CD4-positive, alpha-beta T cell (primary cell): ENCODE measurements around the gene AP2B1. TPM values are rescaled to one million over a fixed set of nuclear protein-coding genes. Genes with fewer than 3 reads are reported as not detected.
A peak's percentile ranks its signal among the peaks of the same experiment; 100 is the strongest.

Source experiments
- ATAC-seq: fragments of 200-7000 bp; cut with Tn5 transposase; one replicate; pipeline ENCODE4 v1.10.0; 2022; ENCODE audit warnings: mild to moderate bottlenecking; ENCODE audit not compliant: poor library complexity
- CTCF ChIA-PET: fragments of 350-600 bp; sonication (Branson Sonifier 250); formaldehyde crosslinking; loops from one replicate; lab custom pipeline; 2021; ENCODE audit warnings: antibody characterized with exemption, inconsistent platforms; lab: Charles Lee
- POLR2A ChIA-PET: fragments of 350-600 bp; sonication (Branson Sonifier 250); formaldehyde crosslinking; loops from one replicate; lab custom pipeline; 2021; ENCODE audit warnings: antibody characterized with exemption, inconsistent platforms; lab: Charles Lee
- DNase-seq, 14 experiments: peaks; one replicate each; pipeline ENCODE4 v3.0.0-alpha.2; 2013 to 2020; ENCODE audit warnings: mixed read lengths in 2 of 14
- H3K27ac ChIP-seq, 2 donors: one replicate each; pipeline versions ENCODE4 v1.5.1 to v1.7.0; 2013; ENCODE audit warnings: low read length in 2 of 2, low read depth in 1 of 2, mild to moderate bottlenecking in 1 of 2
- H3K27me3 ChIP-seq, 2 experiments: 1 replicate in 1 of 2; 2 replicates in 1 of 2; pipeline versions ENCODE4 v1.6.1 to v1.7.0; 2013; ENCODE audit warnings: low read length in 2 of 2, control low read depth in 1 of 2, mild to moderate bottlenecking in 1 of 2, moderate library complexity in 1 of 2; ENCODE audit not compliant: insufficient read depth in 2 of 2, control insufficient read depth in 1 of 2
- H3K36me3 ChIP-seq: one replicate; pipeline ENCODE4 v1.6.1; 2013; ENCODE audit warnings: low read length, control low read depth; ENCODE audit not compliant: insufficient read depth
- H3K4me1 ChIP-seq: one replicate; pipeline ENCODE4 v1.6.1; 2013; ENCODE audit warnings: low read length, control low read depth; ENCODE audit not compliant: insufficient read depth
- H3K4me3 ChIP-seq: one replicate; pipeline ENCODE4 v1.5.1; 2013; ENCODE audit warnings: mild to moderate bottlenecking, low read length, moderate library complexity
- H3K9me3 ChIP-seq, 2 experiments: 1 replicate in 1 of 2; 2 replicates in 1 of 2; pipeline versions ENCODE4 v1.6.1 to v1.7.0; 2013; ENCODE audit warnings: low read length in 2 of 2, mild to moderate bottlenecking in 2 of 2, control low read depth in 1 of 2, moderate library complexity in 1 of 2; ENCODE audit not compliant: control insufficient read depth in 1 of 2, insufficient read depth in 1 of 2
- H3K27ac Mint-ChIP-seq: one replicate; pipeline ENCODE4 v1.8.0; 2020; ENCODE audit warnings: mixed read lengths
- H3K27me3 Mint-ChIP-seq: one replicate; pipeline ENCODE4 v1.8.0; 2021; ENCODE audit warnings: mixed read lengths
- H3K36me3 Mint-ChIP-seq: one replicate; pipeline ENCODE4 v1.8.0; 2021; ENCODE audit warnings: low read depth, mixed read lengths
- H3K4me1 Mint-ChIP-seq: one replicate; pipeline ENCODE4 v1.8.0; 2021; ENCODE audit warnings: low read depth, mixed read lengths
- H3K4me3 Mint-ChIP-seq: one replicate; pipeline ENCODE4 v1.8.0; 2020; ENCODE audit warnings: mild to moderate bottlenecking, mixed read lengths
- H3K9me3 Mint-ChIP-seq: one replicate; pipeline ENCODE4 v1.8.0; 2020; ENCODE audit warnings: mixed read lengths
- CTCF ChIP-seq: fragments of 200-600 bp; IDR thresholded peaks from one replicate; pipeline ENCODE4 v1.8.0; 2022; ENCODE audit warnings: antibody characterized with exemption, mild to moderate bottlenecking
- intact Hi-C, 2 experiments: fragments of 100-400 bp; cut with DNase I in 1 of 2; cut with micrococcal nuclease in 1 of 2; formaldehyde crosslinking; loops; one replicate each; pipeline versions ENCODE4 v1.15.1 to v1.9.0; 2023 to 2025; cut with DNase I, micrococcal nuclease
- total RNA-seq, 174 experiments: library from RNA in 2 of 174; stranded (reverse) in 2 of 174; gene quantifications; one replicate each; pipeline ENCODE4 v1.2.3 and lab custom pipeline; 2021 to 2026

Gene AP2B1
- total RNA-seq, 2 experiments from 2014 or later = 67.0 to 69.2 TPM

GRCh38 chr17:35612924-35613521, 25.9 kb downstream of the AP2B1 start:
- peaks cover 66% of the 10 kb centered on the region for H3K36me3 Mint-ChIP-seq
- no peaks in the 10 kb centered on the region for H3K9me3 ChIP-seq
- H3K4me3 ChIP-seq = no peak overlapping the region
- DNase-seq = peak in 12 of 14 experiments; percentile 10 to 58 (median 30)
- no peaks in the 10 kb centered on the region for H3K9me3 Mint-ChIP-seq
- H3K4me1 ChIP-seq = no peaks in the 10 kb centered on the region
- H3K27me3 ChIP-seq = no peaks in the 10 kb centered on the region
- no peak for ATAC-seq
- H3K36me3 ChIP-seq = peaks cover 55% of the 10 kb centered on the region
- no peaks in the 10 kb centered on the region for H3K27me3 Mint-ChIP-seq
- H3K27ac ChIP-seq = no peak overlapping the region
- ChIA-PET POLR2A (interaction anchor here (0.6 to 2.6 kb wide), 5 partner anchors 24 to 196 kb away, joined by 3 to 9 read pairs (median 4); partner anchors contain the start of genes PEX12 and TAF15), CTCF (interaction anchor here (0.6 to 4.2 kb wide), 9 partner anchors 10 to 359 kb away, joined by 3 to 19 read pairs (median 4); partner anchors contain the start of gene TAF15)
- peak; percentile 68 for TF ChIP-seq CTCF
- peaks cover 7% of the 10 kb centered on the region for H3K4me1 Mint-ChIP-seq
- intact Hi-C loops = loop anchor here (1.0 to 10.0 kb wide), 3 partner anchors 134 to 194 kb away; partner anchors contain the start of gene TAF15 (in 2 of the 2)
- H3K4me3 Mint-ChIP-seq = no peak overlapping the region
- no peak overlapping the region for H3K27ac Mint-ChIP-seq

- Mint-ChIP-seq H3K4me1 (peaks cover 7% of the 10 kb centered on the region), H3K9me3 (no peaks in the 10 kb centered on the region), H3K36me3 (peaks cover 67% of the 10 kb centered on the region), H3K27me3 (no peaks in the 10 kb centered on the region), H3K4me3 (no peak overlapping the region), H3K27ac (no peak overlapping the region)
- Histone ChIP-seq H3K9me3 (no peaks in the 10 kb centered on the region), H3K27ac (no peak overlapping the region), H3K4me1 (no peaks in the 10 kb centered on the region), H3K36me3 (peaks cover 42% of the 10 kb centered on the region), H3K27me3 (no peaks in the 10 kb centered on the region), H3K4me3 (no peak overlapping the region)
- intact Hi-C loops = loop anchor here (5.0 to 10.0 kb wide), 2 partner anchors 190 to 192 kb away; partner anchors contain the start of gene TAF15 (in 2 of the 2)
- POLR2A ChIA-PET = interaction anchor here (2.6 kb wide), 1 partner anchor 133 kb away, joined by 9 read pairs; no protein-coding TSS in a partner anchor
- no peak for TF ChIP-seq CTCF
- DNase-seq (no peak), ATAC-seq (no peak)
- CTCF ChIA-PET = interaction anchor here (4.2 kb wide), 1 partner anchor 133 kb away, joined by 19 read pairs; no protein-coding TSS in a partner anchor
Observed at GRCh38 chr17:35614810-35615209, 27.7 kb downstream of the AP2B1 start.

GRCh38 chr17:35616536-35616935, 29.4 kb downstream of the AP2B1 start:
- Mint-ChIP-seq H3K4me1 (peaks cover 7% of the 10 kb centered on the region), H3K27me3 (no peaks in the 10 kb centered on the region)
- intact Hi-C loops = loop anchor here in 1 of 2 experiments (10.0 kb wide), 1 partner anchor 188 kb away; the partner anchor contains the start of gene TAF15

More at GRCh38 chr17:35616536-35616935, 29.4 kb downstream of the AP2B1 start:
- DNase-seq (no peak), ATAC-seq (no peak)
- no peak overlapping the region for H3K4me3 ChIP-seq
- H3K36me3 ChIP-seq = peaks cover 27% of the 10 kb centered on the region
- CTCF ChIA-PET = no interaction called here
- POLR2A ChIA-PET = interaction anchor here (0.9 kb wide), 1 partner anchor 38 kb away, joined by 4 read pairs; the partner anchor contains the start of gene PEX12
- peaks cover 69% of the 10 kb centered on the region for H3K36me3 Mint-ChIP-seq
- no peaks in the 10 kb centered on the region for H3K9me3 Mint-ChIP-seq
- no peaks in the 10 kb centered on the region for H3K4me1 ChIP-seq
- no peak for TF ChIP-seq CTCF
- H3K27ac Mint-ChIP-seq = no peak overlapping the region
- no peak overlapping the region for H3K4me3 Mint-ChIP-seq
- H3K27ac ChIP-seq = no peak overlapping the region
- H3K27me3 ChIP-seq = no peaks in the 10 kb centered on the region
- no peaks in the 10 kb centered on the region for H3K9me3 ChIP-seq
